ENCODE results near the gene IQSEC3.

The IQSEC3 gene

GRCh38 chr12:196436-196835, 129.9 kb downstream of the IQSEC3 start:
- Histone ChIP-seq H3K4ac (ENCODE audit: low read depth in 1 of 2, low read length in 2 of 2) (no peak overlapping the region), H3K4me1 (ENCODE audit: control insufficient read depth, insufficient read depth, low read depth, low read length) (peaks cover 7% of the 10 kb centered on the region), H2AFZ (ENCODE audit: low read depth, low read length) (no peak overlapping the region), H3K27ac (ENCODE audit: low read length, poor library complexity, severe bottlenecking) (no peak overlapping the region), H4K8ac (ENCODE audit: low read length) (no peak overlapping the region), H2BK5ac (ENCODE audit: low read depth, low read length, poor library complexity, severe bottlenecking) (no peak overlapping the region), H3K4me2 (ENCODE audit: low read length, poor library complexity, severe bottlenecking) (no peak overlapping the region), H3K14ac (ENCODE audit: low read length in 2 of 2) (no peak overlapping the region), H3K27me3 (ENCODE audit: control insufficient read depth in 1 of 2, insufficient read depth in 1 of 2, low read length in 2 of 2) (peaks cover 40 to 67% of the 10 kb centered on the region in 2 experiments), H4K91ac (ENCODE audit: low read length) (no peak overlapping the region), H2BK120ac (ENCODE audit: low read depth, low read length) (no peak overlapping the region), H3K23ac (ENCODE audit: low read length in 2 of 2) (no peak overlapping the region), H3K18ac (ENCODE audit: low read depth in 1 of 2, low read length in 2 of 2) (no peak overlapping the region), H2BK12ac (ENCODE audit: low read length in 2 of 2) (no peak overlapping the region), H3K9me3 (ENCODE audit: control insufficient read depth, low read length) (no peaks in the 10 kb centered on the region), H2BK15ac (ENCODE audit: low read depth, poor library complexity, severe bottlenecking) (no peak overlapping the region), H3K4me3 (ENCODE audit: insufficient read depth in 1 of 2, low read depth in 1 of 2, low read length in 2 of 2) (no peak overlapping the region), H3K36me3 (ENCODE audit: control insufficient read depth in 1 of 2, insufficient read depth in 2 of 2, low read depth in 1 of 2, low read length in 2 of 2) (peaks cover 0 to 3% of the 10 kb centered on the region in 2 experiments), H3K79me1 (replicated peaks; ENCODE audit: low read length, poor library complexity, severe bottlenecking) (no peaks in the 10 kb centered on the region), H3K9ac (ENCODE audit: low read length) (no peak overlapping the region), H2AK5ac (ENCODE audit: low read length, severe bottlenecking) (no peak overlapping the region)
- DNase-seq: no peak
- WGBS: 60% methylated on average over 4 of the region's 4 CpGs

- Histone ChIP-seq H3K23ac (ENCODE audit: low read length in 2 of 2) (no peak overlapping the region), H2AFZ (ENCODE audit: low read depth, low read length) (no peak overlapping the region), H3K27me3 (ENCODE audit: control insufficient read depth in 1 of 2, insufficient read depth in 1 of 2, low read length in 2 of 2) (peaks cover 45 to 67% of the 10 kb centered on the region in 2 experiments), H3K9me3 (ENCODE audit: control insufficient read depth, low read length) (no peaks in the 10 kb centered on the region), H4K8ac (ENCODE audit: low read length) (no peak overlapping the region), H3K4me1 (ENCODE audit: control insufficient read depth, insufficient read depth, low read depth, low read length) (peaks cover 7% of the 10 kb centered on the region), H3K4ac (ENCODE audit: low read depth in 1 of 2, low read length in 2 of 2) (no peak overlapping the region), H3K14ac (ENCODE audit: low read length in 2 of 2) (no peak overlapping the region), H2BK5ac (ENCODE audit: low read depth, low read length, poor library complexity, severe bottlenecking) (no peak overlapping the region), H2BK120ac (ENCODE audit: low read depth, low read length) (no peak overlapping the region), H3K79me1 (replicated peaks; ENCODE audit: low read length, poor library complexity, severe bottlenecking) (no peaks in the 10 kb centered on the region), H3K36me3 (ENCODE audit: control insufficient read depth in 1 of 2, insufficient read depth in 2 of 2, low read depth in 1 of 2, low read length in 2 of 2) (peaks cover 0 to 3% of the 10 kb centered on the region in 2 experiments), H2BK12ac (ENCODE audit: low read length in 2 of 2) (no peak overlapping the region), H3K27ac (ENCODE audit: low read length, poor library complexity, severe bottlenecking) (no peak overlapping the region), H3K9ac (ENCODE audit: low read length) (no peak overlapping the region), H2AK5ac (ENCODE audit: low read length, severe bottlenecking) (no peak overlapping the region), H3K4me2 (ENCODE audit: low read length, poor library complexity, severe bottlenecking) (no peak overlapping the region), H4K91ac (ENCODE audit: low read length) (no peak overlapping the region), H2BK15ac (ENCODE audit: low read depth, poor library complexity, severe bottlenecking) (no peak overlapping the region), H3K18ac (ENCODE audit: low read depth in 1 of 2, low read length in 2 of 2) (no peak overlapping the region), H3K4me3 (ENCODE audit: insufficient read depth in 1 of 2, low read depth in 1 of 2, low read length in 2 of 2) (no peak overlapping the region)
- no peak for DNase-seq
- 79% methylated on average over 3 of the region's 3 CpGs for WGBS
These were observed 130.8 kb downstream of the IQSEC3 start for GRCh38 chr12:197347-197746.

- Histone ChIP-seq H3K27me3 (ENCODE audit: control insufficient read depth in 1 of 2, insufficient read depth in 1 of 2, low read length in 2 of 2) (peaks cover 52 to 68% of the 10 kb centered on the region in 2 experiments), H3K18ac (ENCODE audit: low read depth in 1 of 2, low read length in 2 of 2) (no peak overlapping the region), H2BK15ac (ENCODE audit: low read depth, poor library complexity, severe bottlenecking) (no peak overlapping the region), H3K9ac (ENCODE audit: low read length) (no peak overlapping the region), H3K4me2 (ENCODE audit: low read length, poor library complexity, severe bottlenecking) (no peak overlapping the region), H3K14ac (ENCODE audit: low read length in 2 of 2) (no peak overlapping the region), H3K4ac (ENCODE audit: low read depth in 1 of 2, low read length in 2 of 2) (no peak overlapping the region), H4K8ac (ENCODE audit: low read length) (no peak overlapping the region), H2BK5ac (ENCODE audit: low read depth, low read length, poor library complexity, severe bottlenecking) (no peak overlapping the region), H3K23ac (ENCODE audit: low read length in 2 of 2) (no peak overlapping the region), H3K9me3 (ENCODE audit: control insufficient read depth, low read length) (no peaks in the 10 kb centered on the region), H4K91ac (ENCODE audit: low read length) (no peak overlapping the region), H2AFZ (ENCODE audit: low read depth, low read length) (no peak overlapping the region), H2BK120ac (ENCODE audit: low read depth, low read length) (no peak overlapping the region), H3K4me1 (ENCODE audit: control insufficient read depth, insufficient read depth, low read depth, low read length) (peaks cover 10% of the 10 kb centered on the region), H3K36me3 (ENCODE audit: control insufficient read depth in 1 of 2, insufficient read depth in 2 of 2, low read depth in 1 of 2, low read length in 2 of 2) (peaks cover 0 to 3% of the 10 kb centered on the region in 2 experiments), H2BK12ac (ENCODE audit: low read length in 2 of 2) (no peak overlapping the region), H3K27ac (ENCODE audit: low read length, poor library complexity, severe bottlenecking) (no peak overlapping the region), H3K4me3 (ENCODE audit: insufficient read depth in 1 of 2, low read depth in 1 of 2, low read length in 2 of 2) (no peak overlapping the region), H3K79me1 (replicated peaks; ENCODE audit: low read length, poor library complexity, severe bottlenecking) (no peaks in the 10 kb centered on the region), H2AK5ac (ENCODE audit: low read length, severe bottlenecking) (no peak overlapping the region)
- no peak for DNase-seq
- WGBS: 85% methylated on average over 11 of the region's 11 CpGs
These were observed 131.5 kb downstream of the IQSEC3 start for GRCh38 chr12:197911-198695.

- H4K91ac ChIP-seq (ENCODE audit: low read length): no peak overlapping the region
- H3K27me3 ChIP-seq (ENCODE audit: control insufficient read depth in 1 of 2, insufficient read depth in 1 of 2, low read length in 2 of 2): peaks cover 49 to 65% of the 10 kb centered on the region in 2 experiments
- no peaks in the 10 kb centered on the region for H3K9me3 ChIP-seq (ENCODE audit: control insufficient read depth, low read length)
- WGBS: 62% methylated on average over 9 of the region's 9 CpGs
- no peak overlapping the region for H2AFZ ChIP-seq (ENCODE audit: low read depth, low read length)
- no peak overlapping the region for H3K18ac ChIP-seq (ENCODE audit: low read depth in 1 of 2, low read length in 2 of 2)
- H3K79me1 ChIP-seq (replicated peaks; ENCODE audit: low read length, poor library complexity, severe bottlenecking): no peaks in the 10 kb centered on the region
- H3K36me3 ChIP-seq (ENCODE audit: control insufficient read depth in 1 of 2, insufficient read depth in 2 of 2, low read depth in 1 of 2, low read length in 2 of 2): peaks cover 0 to 3% of the 10 kb centered on the region in 2 experiments
- no peak overlapping the region for H3K23ac ChIP-seq (ENCODE audit: low read length in 2 of 2)
- no peak for DNase-seq
- H4K8ac ChIP-seq (ENCODE audit: low read length): no peak overlapping the region
- peak overlapping the region in 1 of 2 experiments; percentile 26 for H3K14ac ChIP-seq (ENCODE audit: low read length in 2 of 2)
- no peak overlapping the region for H3K4me2 ChIP-seq (ENCODE audit: low read length, poor library complexity, severe bottlenecking)
- H3K27ac ChIP-seq (ENCODE audit: low read length, poor library complexity, severe bottlenecking): no peak overlapping the region
- H3K4me1 ChIP-seq (ENCODE audit: control insufficient read depth, insufficient read depth, low read depth, low read length): peaks cover 14% of the 10 kb centered on the region
- no peak overlapping the region for H2BK120ac ChIP-seq (ENCODE audit: low read depth, low read length)
- no peak overlapping the region for H2BK15ac ChIP-seq (ENCODE audit: low read depth, poor library complexity, severe bottlenecking)
- H2AK5ac ChIP-seq (ENCODE audit: low read length, severe bottlenecking): no peak overlapping the region
- H3K4me3 ChIP-seq (ENCODE audit: insufficient read depth in 1 of 2, low read depth in 1 of 2, low read length in 2 of 2): no peak overlapping the region
- H2BK12ac ChIP-seq (ENCODE audit: low read length in 2 of 2): no peak overlapping the region
- H2BK5ac ChIP-seq (ENCODE audit: low read depth, low read length, poor library complexity, severe bottlenecking): no peak overlapping the region
- H3K9ac ChIP-seq (ENCODE audit: low read length): peak overlapping the region; percentile 85
- H3K4ac ChIP-seq (ENCODE audit: low read depth in 1 of 2, low read length in 2 of 2): no peak overlapping the region
These were observed 132.1 kb downstream of the IQSEC3 start for GRCh38 chr12:198705-199104.
